Sigmoid colon (tissue), 7 donors: ENCODE measurements around the gene RHOB. TPM values are rescaled to one million over a fixed set of nuclear protein-coding genes. Genes with fewer than 3 reads are reported as not detected.

Experiments
- DNase-seq: peaks from one replicate; pipeline ENCODE4 v3.0.0-alpha.2; 2019
- H3K27ac ChIP-seq, 4 donors: fragments of 200-600 bp; sonication (generic); one replicate each; pipeline ENCODE4 v1.5.1; 2016 to 2019; ENCODE audit warnings: mild to moderate bottlenecking in 1 of 4
- H3K27me3 ChIP-seq, 3 donors: fragments of 200-600 bp; sonication (generic); one replicate each; pipeline ENCODE4 v1.5.1; 2019; ENCODE audit warnings: mild to moderate bottlenecking in 1 of 3
- H3K36me3 ChIP-seq, 4 donors: fragments of 200-600 bp; sonication (generic); one replicate each; pipeline ENCODE4 v1.5.1; 2016 to 2019
- H3K4me1 ChIP-seq, 4 donors: fragments of 200-600 bp; sonication (generic); one replicate each; pipeline ENCODE4 v1.5.1; 2017 to 2019
- H3K4me3 ChIP-seq, 4 donors: fragments of 200-600 bp; sonication (generic); one replicate each; pipeline ENCODE4 v1.5.1; 2017 to 2019; ENCODE audit warnings: mild to moderate bottlenecking in 2 of 4, moderate library complexity in 1 of 4
- H3K9me3 ChIP-seq, 4 donors: fragments of 200-600 bp in 3 of 4; sonication (generic) in 3 of 4; one replicate each; pipeline versions ENCODE4 v1.5.1 to v1.6.1; 2013 to 2019
- CTCF ChIP-seq, 4 experiments: fragments of 450-650 bp in 3 of 4; fragments of 200-600 bp in 1 of 4; IDR thresholded peaks; one replicate each; pipeline ENCODE4 v1.5.1; 2016 to 2019; ENCODE audit warnings: antibody characterized with exemption in 4 of 4, mild to moderate bottlenecking in 3 of 4, moderate library complexity in 2 of 4
- EP300 ChIP-seq, 4 donors: sonication (generic); formaldehyde crosslinking; IDR thresholded peaks; one replicate each; pipeline ENCODE4 v1.6.1; 2017; ENCODE audit warnings: antibody characterized with exemption in 4 of 4
- POLR2A ChIP-seq, 2 donors: fragments of 450-650 bp; IDR thresholded peaks; one replicate each; pipeline ENCODE4 v1.6.1; 2016; ENCODE audit warnings: antibody characterized with exemption in 2 of 2, mild to moderate bottlenecking in 2 of 2, moderate library complexity in 2 of 2
- POLR2AphosphoS5 ChIP-seq, 4 donors: sonication (generic); formaldehyde crosslinking; IDR thresholded peaks; one replicate each; pipeline ENCODE4 v1.6.1; 2017; ENCODE audit warnings: antibody characterized with exemption in 4 of 4
- WGBS, 2 donors: extraction: QIAGEN DNeasy Blood & Tissue Kit; methylation state at CpG; one replicate each; pipeline ENCODE4 v1.1.7; 2013; 5-methylcytosine and 5-hydroxymethylcytosine counted together
- intact Hi-C: fragments of 100-400 bp; cut with DNase I; formaldehyde crosslinking; loops from one replicate; pipeline ENCODE4 v1.15.1; 2023
- polyA plus RNA-seq, 3 donors: library from polyadenylated mRNA; stranded (reverse); fragments of 200-250 nt; gene quantifications; one replicate each; pipeline ENCODE4 v1.2.3, GENCODE V29; 2013
- total RNA-seq, 4 donors: library from RNA; depleted of rRNA; stranded (reverse); fragments of >200 nt; gene quantifications; one replicate each; pipeline ENCODE4 v1.1.0, GENCODE V29; 2016
- donor health status: healthy with polysubstance abuse.
- donor health status: Bipolar disorder and iron deficiency.
- donor health status: healthy.

Gene RHOB
- total and polyA plus RNA-seq, 7 donors = 60.6 to 1,323 (median 753) TPM

- no peak for TF ChIP-seq POLR2A (IDR thresholded peaks at IDR 0.05)
- TF ChIP-seq CTCF (IDR thresholded peaks at IDR 0.05) = no peak
- TF ChIP-seq EP300 (IDR thresholded peaks at IDR 0.05) = no peak
- no peak for TF ChIP-seq POLR2AphosphoS5 (IDR thresholded peaks at IDR 0.05)
- no peaks in the 10 kb centered on the region for H3K36me3 ChIP-seq
- no peaks in the 10 kb centered on the region for H3K9me3 ChIP-seq
- 94 to 95% methylated on average over 11 of the region's 11 CpGs for WGBS, 2 donors
- intact Hi-C loops = no loop called here
- peaks cover 0 to 26% (median 19%) of the 10 kb centered on the region in 4 donors for H3K4me1 ChIP-seq
- H3K4me3 ChIP-seq = no peak overlapping the region
- H3K27me3 ChIP-seq = no peaks in the 10 kb centered on the region
- peak overlapping the region in 2 of 4 donors; percentile 63 to 73 for H3K27ac ChIP-seq
- peak; percentile 55 for DNase-seq
These were observed 21.1 kb downstream of the RHOB start for GRCh38 chr2:20467789-20468548.

- Histone ChIP-seq H3K9me3 (no peaks in the 10 kb centered on the region), H3K27ac (no peak overlapping the region), H3K4me3 (no peak overlapping the region), H3K4me1 (peaks cover 0 to 26% (median 19%) of the 10 kb centered on the region in 4 donors), H3K36me3 (no peaks in the 10 kb centered on the region), H3K27me3 (no peaks in the 10 kb centered on the region)
- WGBS, 2 donors = 86 to 92% methylated on average over 11 of the region's 11 CpGs
- TF ChIP-seq POLR2AphosphoS5 (IDR thresholded peaks at IDR 0.05) (no peak), CTCF (IDR thresholded peaks at IDR 0.05) (no peak), POLR2A (IDR thresholded peaks at IDR 0.05) (no peak), EP300 (IDR thresholded peaks at IDR 0.05) (no peak)
- intact Hi-C loops = no loop called here
- DNase-seq = peak; percentile 47
These were observed 22.0 kb downstream of the RHOB start for GRCh38 chr2:20468549-20469500.

- H3K4me1 ChIP-seq = peaks cover 0 to 26% (median 19%) of the 10 kb centered on the region in 4 donors
- H3K27ac ChIP-seq = no peak overlapping the region
- H3K9me3 ChIP-seq = no peaks in the 10 kb centered on the region
- TF ChIP-seq CTCF (IDR thresholded peaks at IDR 0.05) (no peak), POLR2A (IDR thresholded peaks at IDR 0.05) (no peak), POLR2AphosphoS5 (IDR thresholded peaks at IDR 0.05) (no peak), EP300 (IDR thresholded peaks at IDR 0.05) (no peak)
- DNase-seq = peak; percentile 60
- H3K4me3 ChIP-seq = no peak overlapping the region
- 95 to 96% methylated on average over 8 of the region's 8 CpGs for WGBS, 2 donors
- H3K27me3 ChIP-seq = no peaks in the 10 kb centered on the region
- no peaks in the 10 kb centered on the region for H3K36me3 ChIP-seq
- intact Hi-C loops = no loop called here
These were observed 22.7 kb downstream of the RHOB start for GRCh38 chr2:20469595-20469994.

- DNase-seq = no peak
These were observed 23.3 kb downstream of the RHOB start for GRCh38 chr2:20470211-20470610.

More at GRCh38 chr2:20470211-20470610, 23.3 kb downstream of the RHOB start:
- no peak overlapping the region for H3K27ac ChIP-seq
- H3K9me3 ChIP-seq = no peaks in the 10 kb centered on the region
- no peak for TF ChIP-seq CTCF (IDR thresholded peaks at IDR 0.05)
- no peak for TF ChIP-seq POLR2A (IDR thresholded peaks at IDR 0.05)
- TF ChIP-seq POLR2AphosphoS5 (IDR thresholded peaks at IDR 0.05) = no peak
- no peak for TF ChIP-seq EP300 (IDR thresholded peaks at IDR 0.05)
- no peak overlapping the region for H3K4me3 ChIP-seq
- H3K36me3 ChIP-seq = no peaks in the 10 kb centered on the region
- intact Hi-C loops = no loop called here
- WGBS, 2 donors = 93 to 94% methylated on average over 6 of the region's 6 CpGs
- peaks cover 0 to 26% (median 19%) of the 10 kb centered on the region in 4 donors for H3K4me1 ChIP-seq
- H3K27me3 ChIP-seq = no peaks in the 10 kb centered on the region
